ENCODE measurements around the gene TBCEL.
"Not testable (repeated sequence)": the region's sequence is repeated elsewhere in the genome, so short reads cannot be mapped to it uniquely, and the experiment has no call there.

Gene TBCEL

GRCh38 chr11:121029153-121029552 is 5.3 kb downstream of the TBCEL start:
- DNase-seq (ENCODE audit: low spot score): no peak

- no peak for DNase-seq (ENCODE audit: low spot score)
Observed at GRCh38 chr11:121029813-121030445, 6.0 kb downstream of the TBCEL start.

GRCh38 chr11:121031167-121031566 is 7.3 kb downstream of the TBCEL start:
- no peak for DNase-seq (ENCODE audit: low spot score)

- not testable (repeated sequence) for DNase-seq (ENCODE audit: low spot score)
Observed at GRCh38 chr11:121031648-121032047, 7.7 kb downstream of the TBCEL start.

- no peak for DNase-seq (ENCODE audit: low spot score)
Observed at GRCh38 chr11:121032546-121032945, 8.6 kb downstream of the TBCEL start.

- no peak for DNase-seq (ENCODE audit: low spot score)
Observed at GRCh38 chr11:121033635-121034034, 9.7 kb downstream of the TBCEL start.

- DNase-seq (ENCODE audit: low spot score): no peak
Observed at GRCh38 chr11:121035169-121035755, 11.4 kb downstream of the TBCEL start.

GRCh38 chr11:121035780-121036179 is 11.9 kb downstream of the TBCEL start:
- DNase-seq (ENCODE audit: low spot score): no peak

- DNase-seq (ENCODE audit: low spot score): no peak
Observed at GRCh38 chr11:121037016-121037415, 13.1 kb downstream of the TBCEL start.

GRCh38 chr11:121038648-121039409 is 14.9 kb downstream of the TBCEL start:
- DNase-seq (ENCODE audit: low spot score): no peak

- no peak for DNase-seq (ENCODE audit: low spot score)
Observed at GRCh38 chr11:121039971-121040613, 16.2 kb downstream of the TBCEL start.

- DNase-seq (ENCODE audit: low spot score): no peak
Observed at GRCh38 chr11:121040614-121041002, 16.7 kb downstream of the TBCEL start.

- DNase-seq (ENCODE audit: low spot score): no peak
Observed at GRCh38 chr11:121041072-121041471, 17.2 kb downstream of the TBCEL start.

GRCh38 chr11:121042296-121042695 is 18.4 kb downstream of the TBCEL start:
- DNase-seq (ENCODE audit: low spot score): no peak

- DNase-seq (ENCODE audit: low spot score): no peak
Observed at GRCh38 chr11:121047926-121048325, 24.0 kb downstream of the TBCEL start.

- no peak for DNase-seq (ENCODE audit: low spot score)
Observed at GRCh38 chr11:121048464-121049233, 24.7 kb downstream of the TBCEL start.

GRCh38 chr11:121053244-121053643 is 29.3 kb downstream of the TBCEL start:
- no peak for DNase-seq (ENCODE audit: low spot score)

GRCh38 chr11:121054266-121054665 is 30.4 kb downstream of the TBCEL start:
- DNase-seq (ENCODE audit: low spot score): no peak

GRCh38 chr11:121055076-121055475 is 31.2 kb downstream of the TBCEL start:
- DNase-seq (ENCODE audit: low spot score): no peak

GRCh38 chr11:121057922-121058321 is 34.0 kb downstream of the TBCEL start:
- no peak for DNase-seq (ENCODE audit: low spot score)

GRCh38 chr11:121058941-121059340 is 35.0 kb downstream of the TBCEL start:
- no peak for DNase-seq (ENCODE audit: low spot score)

GRCh38 chr11:121059605-121060004 is 35.7 kb downstream of the TBCEL start:
- DNase-seq (ENCODE audit: low spot score): no peak

All from cerebellar cortex (tissue), 1 donor.